ENCODE measurements around the gene VAV2. TPM values are rescaled to one million over a fixed set of nuclear protein-coding genes. Genes with fewer than 3 reads are reported as not detected.

Gene VAV2
- total RNA-seq, 1 donor from 2014 or later = 61.9 TPM

GRCh38 chr9:133788045-133788818, 203.9 kb downstream of the VAV2 start:
- no peak for DNase-seq (ENCODE audit: low spot score in 2 of 2, unreplicated experiment in 2 of 2)
- no peaks in the 10 kb centered on the region for H3K9me3 Mint-ChIP-seq
- H3K4me1 Mint-ChIP-seq = peaks cover 3% of the 10 kb centered on the region
- H3K27ac Mint-ChIP-seq = no peak overlapping the region
- no peak overlapping the region for H3K4me3 Mint-ChIP-seq
- TF ChIP-seq CTCF (IDR thresholded peaks at IDR 0.05; ENCODE audit: unreplicated experiment) = no peak
- peaks cover 18% of the 10 kb centered on the region for H3K36me3 Mint-ChIP-seq
- no peaks in the 10 kb centered on the region for H3K27me3 Mint-ChIP-seq (ENCODE audit: low read depth)

DNA sequence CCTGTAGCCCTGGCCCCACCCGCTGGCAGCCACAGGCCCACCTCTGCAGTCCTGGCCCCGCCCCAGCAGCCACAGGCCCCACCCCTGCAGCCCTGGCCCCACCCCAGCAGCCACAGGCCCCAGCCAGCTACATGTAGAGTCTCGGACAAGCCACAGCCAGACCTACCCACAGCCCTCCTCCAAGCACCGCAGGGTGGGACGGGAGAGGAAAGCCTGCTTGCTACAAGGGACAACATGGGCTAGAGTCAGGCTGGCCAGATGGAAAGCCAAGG, 204.4 kb downstream of the VAV2 start:
- H3K36me3 Mint-ChIP-seq = peaks cover 18% of the 10 kb centered on the region

DNA sequence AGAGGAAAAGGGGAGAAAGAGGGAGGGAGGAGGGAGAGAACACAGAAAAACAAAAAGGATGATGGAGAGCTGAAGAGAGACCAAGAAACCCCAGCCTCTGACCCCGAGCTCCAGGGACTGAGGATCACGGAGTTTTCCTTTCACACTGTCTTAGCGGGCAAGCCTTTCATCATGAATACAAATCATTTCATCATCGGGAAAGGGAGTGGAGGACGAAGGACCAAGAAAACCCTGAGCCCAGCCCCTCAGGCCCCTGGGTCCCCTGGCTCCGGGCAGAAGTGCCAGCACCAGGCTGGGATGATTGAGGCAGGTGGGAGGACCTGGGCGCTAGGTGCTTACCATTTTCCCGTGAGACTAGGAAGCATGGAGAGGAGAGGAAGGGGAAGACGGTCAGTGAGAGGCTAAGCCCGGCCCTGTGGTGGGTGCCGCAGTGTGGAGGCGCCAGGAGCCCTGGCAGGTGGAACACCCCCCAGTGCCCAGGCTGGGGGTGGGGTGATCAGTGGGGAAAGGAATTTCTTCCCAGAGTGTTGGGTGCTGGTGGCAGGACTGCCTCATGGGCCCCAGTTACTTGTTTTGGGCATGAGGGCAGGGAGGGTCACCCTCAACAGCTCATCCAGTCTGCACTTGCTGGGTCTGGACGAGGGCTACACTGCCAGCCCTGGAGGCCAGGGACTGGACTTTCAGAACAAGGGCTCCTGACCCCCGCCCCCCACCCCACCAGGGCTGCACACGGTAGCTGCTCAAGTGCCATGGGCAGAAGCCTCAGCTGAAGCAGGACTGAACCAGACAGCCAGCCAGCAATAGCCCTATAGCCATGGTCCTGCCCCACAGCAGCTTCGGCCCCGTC, 205.0 kb downstream of the VAV2 start:
- DNase-seq (ENCODE audit: low spot score in 2 of 2, unreplicated experiment in 2 of 2) = no peak
- peaks cover 11% of the 10 kb centered on the region for H3K4me1 Mint-ChIP-seq
- H3K9me3 Mint-ChIP-seq = no peaks in the 10 kb centered on the region
- no peak for TF ChIP-seq CTCF (IDR thresholded peaks at IDR 0.05; ENCODE audit: unreplicated experiment)
- no peak overlapping the region for H3K4me3 Mint-ChIP-seq
- no peaks in the 10 kb centered on the region for H3K27me3 Mint-ChIP-seq (ENCODE audit: low read depth)
- no peak overlapping the region for H3K27ac Mint-ChIP-seq
- H3K36me3 Mint-ChIP-seq = peaks cover 18% of the 10 kb centered on the region

More for the DNA sequence above, 204.4 kb downstream of the VAV2 start:
- no peaks in the 10 kb centered on the region for H3K27me3 Mint-ChIP-seq (ENCODE audit: low read depth)
- no peak for TF ChIP-seq CTCF (IDR thresholded peaks at IDR 0.05; ENCODE audit: unreplicated experiment)
- peaks cover 6% of the 10 kb centered on the region for H3K4me1 Mint-ChIP-seq
- no peak overlapping the region for H3K27ac Mint-ChIP-seq
- DNase-seq (ENCODE audit: low spot score in 2 of 2, unreplicated experiment in 2 of 2) = no peak
- no peak overlapping the region for H3K4me3 Mint-ChIP-seq
- no peaks in the 10 kb centered on the region for H3K9me3 Mint-ChIP-seq

- peaks cover 16% of the 10 kb centered on the region for H3K4me1 Mint-ChIP-seq
- H3K36me3 Mint-ChIP-seq = peaks cover 16% of the 10 kb centered on the region
- H3K27ac Mint-ChIP-seq = no peak overlapping the region
- H3K9me3 Mint-ChIP-seq = no peaks in the 10 kb centered on the region
- H3K4me3 Mint-ChIP-seq = no peak overlapping the region
- TF ChIP-seq CTCF (IDR thresholded peaks at IDR 0.05; ENCODE audit: unreplicated experiment) = no peak
- no peak for DNase-seq (ENCODE audit: low spot score in 2 of 2, unreplicated experiment in 2 of 2)
- no peaks in the 10 kb centered on the region for H3K27me3 Mint-ChIP-seq (ENCODE audit: low read depth)
Measured at GRCh38 chr9:133786371-133786753, 205.8 kb downstream of the VAV2 start.

GRCh38 chr9:133785753-133786370, 206.3 kb downstream of the VAV2 start:
- Mint-ChIP-seq H3K9me3 (no peaks in the 10 kb centered on the region), H3K27ac (no peak overlapping the region), H3K36me3 (peaks cover 16% of the 10 kb centered on the region), H3K27me3 (ENCODE audit: low read depth) (no peaks in the 10 kb centered on the region), H3K4me1 (peaks cover 16% of the 10 kb centered on the region), H3K4me3 (no peak overlapping the region)
- no peak for DNase-seq (ENCODE audit: low spot score in 2 of 2, unreplicated experiment in 2 of 2)
- no peak for TF ChIP-seq CTCF (IDR thresholded peaks at IDR 0.05; ENCODE audit: unreplicated experiment)

Data from mesothelial cell of epicardium (in vitro differentiated cells).